Activated CD4-positive, alpha-beta T cell treated with anti-CD3 and anti-CD28 coated beads for 36 hours (primary cell): ENCODE data around the gene HOXD4. TPM values are rescaled to one million over a fixed set of nuclear protein-coding genes. Genes with fewer than 3 reads are reported as not detected.
A peak's percentile ranks its signal among the peaks of the same experiment; 100 is the strongest.

Source experiments
- ATAC-seq: fragments of 200-7000 bp; cut with Tn5 transposase; one replicate; pipeline ENCODE4 v1.10.0; 2021; ENCODE audit warnings: mild to moderate bottlenecking, moderate library complexity
- CTCF ChIA-PET: fragments of 350-600 bp; sonication (Branson Sonifier 250); formaldehyde crosslinking; loops from one replicate; lab custom pipeline; 2021; ENCODE audit warnings: antibody characterized with exemption; lab: Charles Lee
- POLR2A ChIA-PET: fragments of 350-600 bp; sonication (Branson Sonifier 250); formaldehyde crosslinking; loops from one replicate; lab custom pipeline; 2021; ENCODE audit warnings: antibody characterized with exemption, inconsistent platforms; lab: Charles Lee
- DNase-seq: peaks from one replicate; pipeline ENCODE4 v3.0.0-alpha.2; 2020
- H3K27ac Mint-ChIP-seq: one replicate; pipeline ENCODE4 v1.8.0; 2021; ENCODE audit warnings: mixed read lengths
- H3K27me3 Mint-ChIP-seq: one replicate; pipeline ENCODE4 v1.8.0; 2021; ENCODE audit warnings: mixed read lengths
- H3K36me3 Mint-ChIP-seq: one replicate; pipeline ENCODE4 v1.8.0; 2021; ENCODE audit warnings: low read depth, mixed read lengths
- H3K4me1 Mint-ChIP-seq: one replicate; pipeline ENCODE4 v1.8.0; 2021; ENCODE audit warnings: mixed read lengths
- H3K4me3 Mint-ChIP-seq: one replicate; pipeline ENCODE4 v1.8.0; 2021; ENCODE audit warnings: mild to moderate bottlenecking, moderate library complexity, mixed read lengths
- H3K9me3 Mint-ChIP-seq: one replicate; pipeline ENCODE4 v1.8.0; 2021; ENCODE audit warnings: low read depth, mixed read lengths
- intact Hi-C, 2 experiments: fragments of 100-400 bp; cut with DNase I in 1 of 2; cut with micrococcal nuclease in 1 of 2; formaldehyde crosslinking; loops; one replicate each; pipeline versions ENCODE4 v1.14.2 to v1.15.1; 2022 to 2024; cut with DNase I, micrococcal nuclease
- microRNA-seq: library from miRNA; unstranded; fragments of <30 nt; microRNA quantifications from one replicate; pipeline ENCODE4 v1.2.0, GENCODE V29; 2021; ENCODE audit warnings: borderline replicate concordance
- total RNA-seq, 2 experiments: library from RNA; stranded (reverse); gene quantifications; one replicate each; pipeline ENCODE4 v1.2.3, GENCODE V29; 2021

HOXD4 gene
- total RNA-seq, 2 experiments from 2014 or later, result not detected

- POLR2A ChIA-PET, result no interaction called here
- intact Hi-C loops, result no loop called here
Observed at GRCh38 chr2:176189681-176190641, 38.6 kb downstream of the HOXD4 start.

GRCh38 chr2:176192351-176192750 lies 41.0 kb downstream of the HOXD4 start:
- CTCF ChIA-PET, result interaction anchor here (1.1 kb wide), 1 partner anchor 31 kb away, joined by 4 read pairs; no protein-coding TSS in a partner anchor
- H3K4me1 Mint-ChIP-seq, result peaks cover 16% of the 10 kb centered on the region
- H3K27me3 Mint-ChIP-seq, result peaks cover 62% of the 10 kb centered on the region

More at GRCh38 chr2:176189681-176190641, 38.6 kb downstream of the HOXD4 start:
- CTCF ChIA-PET, result interaction anchor here (0.5 to 0.9 kb wide), 7 partner anchors 43 to 471 kb away, joined by 3 to 6 read pairs (median 3); no protein-coding TSS in a partner anchor
- Mint-ChIP-seq H3K4me1 (peaks cover 18% of the 10 kb centered on the region), H3K4me3 (peak overlapping the region; percentile 21), H3K9me3 (no peaks in the 10 kb centered on the region), H3K27ac (no peak overlapping the region), H3K27me3 (peaks cover 63% of the 10 kb centered on the region), H3K36me3 (no peaks in the 10 kb centered on the region)
- ATAC-seq (no peak), DNase-seq (peak; percentile 11)

GRCh38 chr2:176193048-176193447 lies 41.7 kb downstream of the HOXD4 start:
- POLR2A ChIA-PET, result no interaction called here
- Mint-ChIP-seq H3K36me3 (no peaks in the 10 kb centered on the region), H3K27ac (no peak overlapping the region), H3K4me1 (peaks cover 9% of the 10 kb centered on the region), H3K27me3 (peaks cover 61% of the 10 kb centered on the region), H3K4me3 (no peak overlapping the region), H3K9me3 (no peaks in the 10 kb centered on the region)
- CTCF ChIA-PET, result no interaction called here
- no peak for DNase-seq
- intact Hi-C loops, result no loop called here
- ATAC-seq, result no peak

More at GRCh38 chr2:176192351-176192750, 41.0 kb downstream of the HOXD4 start:
- no peak for ATAC-seq
- no peaks in the 10 kb centered on the region for H3K36me3 Mint-ChIP-seq
- H3K4me3 Mint-ChIP-seq, result no peak overlapping the region
- intact Hi-C loops, result no loop called here
- H3K9me3 Mint-ChIP-seq, result no peaks in the 10 kb centered on the region
- POLR2A ChIA-PET, result interaction anchor here (0.6 kb wide), 1 partner anchor 77 kb away, joined by 4 read pairs; no protein-coding TSS in a partner anchor
- no peak for DNase-seq
- H3K27ac Mint-ChIP-seq, result no peak overlapping the region

GRCh38 chr2:176199902-176200301 lies 48.6 kb downstream of the HOXD4 start:
- ChIA-PET POLR2A (no interaction called here), CTCF (interaction anchor here (0.6 to 1.2 kb wide), 4 partner anchors 73 to 510 kb away, joined by 3 to 5 read pairs (median 3); no protein-coding TSS in a partner anchor)
- DNase-seq (no peak), ATAC-seq (no peak)
- peaks cover 38% of the 10 kb centered on the region for H3K27me3 Mint-ChIP-seq
- no peak overlapping the region for H3K4me3 Mint-ChIP-seq
- intact Hi-C loops, result no loop called here
- H3K9me3 Mint-ChIP-seq, result no peaks in the 10 kb centered on the region
- no peak overlapping the region for H3K27ac Mint-ChIP-seq
- no peaks in the 10 kb centered on the region for H3K36me3 Mint-ChIP-seq
- H3K4me1 Mint-ChIP-seq, result no peaks in the 10 kb centered on the region

GRCh38 chr2:176200971-176201370 lies 49.6 kb downstream of the HOXD4 start:
- ChIA-PET POLR2A (interaction anchor here (0.6 kb wide), 1 partner anchor 831 kb away, joined by 3 read pairs; no protein-coding TSS in a partner anchor), CTCF (interaction anchor here (1.1 kb wide), 1 partner anchor 16 kb away, joined by 3 read pairs; no protein-coding TSS in a partner anchor)
- peaks cover 33% of the 10 kb centered on the region for H3K27me3 Mint-ChIP-seq

GRCh38 chr2:176202491-176202890 lies 51.1 kb downstream of the HOXD4 start:
- no peak for DNase-seq
- H3K9me3 Mint-ChIP-seq, result no peaks in the 10 kb centered on the region
- peaks cover 28% of the 10 kb centered on the region for H3K27me3 Mint-ChIP-seq
- no peak overlapping the region for H3K27ac Mint-ChIP-seq
- H3K4me3 Mint-ChIP-seq, result no peak overlapping the region
- no peak for ATAC-seq
- intact Hi-C loops, result no loop called here
- no peaks in the 10 kb centered on the region for H3K36me3 Mint-ChIP-seq
- ChIA-PET CTCF (interaction anchor here (0.6 kb wide), 1 partner anchor 423 kb away, joined by 3 read pairs; no protein-coding TSS in a partner anchor), POLR2A (interaction anchor here (0.6 kb wide), 1 partner anchor 477 kb away, joined by 4 read pairs; no protein-coding TSS in a partner anchor)
- H3K4me1 Mint-ChIP-seq, result no peaks in the 10 kb centered on the region

More at GRCh38 chr2:176200971-176201370, 49.6 kb downstream of the HOXD4 start:
- ATAC-seq (no peak), DNase-seq (no peak)
- intact Hi-C loops, result no loop called here
- Mint-ChIP-seq H3K9me3 (no peaks in the 10 kb centered on the region), H3K27ac (no peak overlapping the region), H3K4me3 (no peak overlapping the region), H3K4me1 (no peaks in the 10 kb centered on the region), H3K36me3 (no peaks in the 10 kb centered on the region)

Small RNA genes within 50 kb of the gene (microRNA-seq; reads per million reads assigned to microRNA genes)
- 2.1 reads per million for gene MIR10B

Other genes with a start within 250 kb of the HOXD4 start
- 10 to 100 TPM; 27.3 to 36.0 TPM for gene LNPK, start 149.3 kb upstream of the HOXD4 start, total RNA-seq
- not detected for gene EVX2, start 67.6 kb upstream of the HOXD4 start, total RNA-seq
- not detected for gene HOXD13, start 58.8 kb upstream of the HOXD4 start, total RNA-seq
- gene HOXD12, start 51.8 kb upstream of the HOXD4 start, total RNA-seq, result not detected
- gene HOXD11, start 44.3 kb upstream of the HOXD4 start, total RNA-seq, result not detected
- not detected for gene HOXD10, start 34.8 kb upstream of the HOXD4 start, total RNA-seq
- gene HOXD9, start 28.8 kb upstream of the HOXD4 start, total RNA-seq, result not detected
- not detected for gene HOXD8, start 21.8 kb upstream of the HOXD4 start, total RNA-seq
- gene HOXD3, start 5.8 kb downstream of the HOXD4 start, total RNA-seq, result not detected
- gene HOXD1, start 37.1 kb downstream of the HOXD4 start, total RNA-seq, result not detected
- gene MTX2, start 117.9 kb downstream of the HOXD4 start, total RNA-seq, result 10 to 100 TPM; 22.6 to 28.6 TPM